GM21576 (cell line): ENCODE measurements around the gene ATP10B.
"Not testable (repeated sequence)": the region's sequence is repeated elsewhere in the genome, so short reads cannot be mapped to it uniquely, and the experiment has no call there.

Experiments
- ATAC-seq: cut with Tn5 transposase; IDR thresholded peaks from one replicate; pipeline ENCODE4 v1.9.1; 2021; ENCODE audit warnings: mild to moderate bottlenecking, moderate library complexity; ENCODE audit not compliant: unreplicated experiment

The ATP10B gene

DNA sequence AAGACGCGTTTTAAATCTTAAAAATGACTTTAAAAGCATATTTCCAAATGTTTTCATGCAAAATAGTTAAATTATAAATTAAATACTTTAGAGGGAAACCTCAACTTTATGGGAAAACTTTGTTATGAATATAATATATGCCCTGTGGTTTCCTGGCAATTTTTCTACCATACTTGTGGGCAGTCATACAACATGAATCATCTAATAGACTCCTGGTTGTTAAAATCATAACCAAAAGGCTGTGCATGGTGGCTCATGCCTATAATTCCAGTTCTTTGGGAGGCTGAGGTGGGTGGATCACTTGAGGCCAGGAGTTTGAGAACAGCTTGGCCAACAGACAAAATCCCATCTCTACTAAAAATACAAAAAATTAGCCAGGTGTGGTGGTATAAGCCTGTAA lies 18.2 kb downstream of the ATP10B start:
- no peak for ATAC-seq

GRCh38 chr5:160831801-160832200 lies 20.2 kb downstream of the ATP10B start:
- ATAC-seq = no peak

GRCh38 chr5:160824301-160825001 lies 27.6 kb downstream of the ATP10B start:
- no peak for ATAC-seq

DNA sequence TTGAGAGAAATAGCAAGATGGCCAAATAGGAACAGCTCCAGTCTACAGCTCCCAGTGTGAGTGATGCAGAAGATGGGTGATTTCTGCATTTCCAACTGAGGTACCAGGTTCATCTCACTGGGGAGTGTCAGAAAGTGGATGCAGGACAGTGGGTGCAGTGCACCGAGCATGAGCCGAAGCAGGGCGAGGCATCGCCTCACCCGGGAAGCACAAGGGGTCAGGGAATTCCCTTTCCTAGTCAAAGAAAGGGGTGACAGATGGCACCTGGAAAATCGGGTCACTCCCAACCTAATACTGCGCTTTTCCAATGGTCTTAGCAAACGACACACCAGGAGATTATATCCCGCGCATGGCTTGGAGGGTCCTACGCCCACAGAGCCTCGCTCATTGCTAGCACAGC lies 39.0 kb downstream of the ATP10B start:
- not testable (repeated sequence) for ATAC-seq

- no peak for ATAC-seq
Observed at GRCh38 chr5:160805376-160805775, 46.6 kb downstream of the ATP10B start.

GRCh38 chr5:160802592-160802991 lies 49.4 kb downstream of the ATP10B start:
- ATAC-seq = no peak

DNA sequence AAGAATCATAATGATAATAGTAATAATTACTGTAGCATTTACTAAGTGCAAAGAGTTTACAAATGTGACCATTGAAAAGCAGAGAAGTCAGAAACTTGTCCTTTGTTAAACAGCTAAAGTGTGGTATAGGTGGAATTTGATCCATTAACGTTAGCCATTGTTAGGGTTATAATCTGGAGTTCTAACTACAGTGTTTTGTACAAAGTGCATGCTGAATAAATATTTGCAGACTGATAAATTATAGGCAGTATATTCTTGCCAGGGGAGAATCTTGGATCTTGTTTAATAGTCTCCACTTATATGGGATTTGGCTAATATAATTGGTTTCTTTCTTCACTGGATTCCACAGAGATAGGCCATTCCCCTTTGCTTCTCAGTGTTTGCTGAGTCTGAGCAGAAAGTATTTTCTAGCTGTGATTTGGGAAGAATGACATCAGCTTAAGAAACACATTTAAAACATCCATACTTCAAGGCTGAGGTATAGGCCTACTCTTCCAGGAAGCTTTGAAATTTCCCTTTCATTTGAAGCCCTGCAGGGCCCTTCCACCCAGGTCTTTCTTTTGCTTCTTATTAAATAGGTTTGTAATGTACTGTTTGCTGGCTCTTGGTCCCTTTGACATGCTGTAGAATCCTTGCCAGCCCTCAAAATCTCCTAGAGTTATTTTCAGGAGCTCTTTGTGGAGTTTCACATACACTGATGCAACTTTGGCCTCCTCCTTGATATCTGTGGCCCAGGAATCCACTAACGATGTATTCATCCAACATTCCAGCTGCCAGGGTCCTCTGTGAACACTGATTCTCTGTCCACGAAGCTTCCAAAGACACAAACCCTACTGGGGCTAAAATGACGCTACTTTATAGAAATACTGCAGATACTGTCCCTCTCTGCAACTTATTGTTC lies 51.4 kb downstream of the ATP10B start:
- ATAC-seq = no peak

DNA sequence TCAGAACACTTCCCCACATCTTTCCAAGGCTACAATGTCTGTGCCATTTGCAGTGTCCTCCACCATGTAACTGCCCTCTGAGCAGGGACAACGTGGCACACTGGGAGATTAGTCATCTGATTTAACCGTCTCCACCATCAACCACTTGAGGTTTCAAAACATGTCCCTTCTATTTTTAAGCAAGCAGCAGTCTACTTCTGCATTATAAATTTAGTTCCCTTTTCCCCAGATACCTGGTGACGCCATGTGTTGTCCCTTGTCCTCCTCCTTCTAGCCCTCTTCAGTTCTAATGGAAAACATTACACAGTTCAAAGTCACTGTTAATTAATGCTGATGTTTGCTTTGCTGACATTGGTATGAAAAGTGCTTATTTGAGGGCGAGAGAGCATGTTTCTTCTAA lies 52.8 kb downstream of the ATP10B start:
- ATAC-seq = peak; percentile 65

- ATAC-seq = no peak
Observed at GRCh38 chr5:160797020-160797419, 55.0 kb downstream of the ATP10B start.

GRCh38 chr5:160793530-160793899 lies 58.5 kb downstream of the ATP10B start:
- no peak for ATAC-seq

DNA sequence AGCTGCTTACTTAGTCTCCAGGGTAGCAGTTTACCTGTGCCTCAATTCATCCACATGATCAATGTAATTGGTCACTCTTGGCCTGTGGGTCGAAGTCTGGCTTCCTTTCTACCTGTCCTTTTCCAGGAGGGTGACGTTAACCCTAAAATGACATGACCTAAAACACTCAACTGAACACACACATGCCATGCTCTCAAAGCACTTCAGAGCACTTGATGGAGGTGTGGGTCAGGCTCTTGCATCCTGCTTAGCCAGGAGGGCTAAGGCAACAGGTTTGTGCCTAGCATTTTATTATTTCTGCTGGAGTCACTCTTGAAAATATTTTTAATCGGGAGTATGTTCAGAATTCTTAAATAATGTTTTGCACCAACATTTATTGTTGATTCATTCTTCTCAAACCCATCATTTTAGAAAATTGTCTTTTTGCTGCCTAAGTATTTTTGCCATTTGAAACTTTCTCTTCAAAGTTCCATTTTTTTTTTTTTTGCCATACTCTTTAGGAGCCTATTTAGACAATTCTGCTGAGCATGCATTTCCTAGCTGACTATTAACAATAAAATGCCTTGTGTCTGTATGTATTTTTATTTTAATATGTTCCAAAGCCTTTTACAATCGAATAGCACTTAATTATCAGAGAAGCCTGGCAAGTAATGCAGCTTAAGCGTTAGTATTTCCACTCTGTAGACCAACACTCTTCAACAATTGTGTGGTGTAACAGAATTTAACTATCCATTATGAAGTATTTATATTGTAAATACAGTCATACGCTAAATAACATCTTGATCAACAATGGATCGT lies 59.1 kb downstream of the ATP10B start:
- no peak for ATAC-seq

DNA sequence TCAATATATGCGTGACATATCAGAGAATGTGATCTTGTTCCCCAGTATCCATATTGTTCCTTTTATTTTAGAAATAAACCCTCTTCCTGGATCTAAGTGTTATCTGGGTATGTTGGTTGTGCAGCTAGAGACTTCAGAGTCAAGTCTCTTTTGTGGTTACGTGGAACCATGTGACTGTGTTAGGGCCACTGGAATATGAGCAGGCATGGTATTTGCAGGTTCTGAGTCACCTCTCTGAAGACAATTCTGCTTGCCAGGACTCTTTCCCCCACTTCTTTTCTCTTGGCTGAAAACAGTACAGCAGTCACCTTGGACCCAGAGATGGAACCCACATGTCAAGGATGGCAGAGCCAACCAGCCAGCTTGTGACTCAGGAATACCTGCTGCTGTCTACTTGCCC lies 59.7 kb downstream of the ATP10B start:
- ATAC-seq = no peak

GRCh38 chr5:160789219-160789859 lies 62.7 kb downstream of the ATP10B start:
- ATAC-seq = no peak

GRCh38 chr5:160788102-160788660 lies 63.8 kb downstream of the ATP10B start:
- ATAC-seq = no peak

- ATAC-seq = peak; percentile 64
Observed at GRCh38 chr5:160787240-160787639, 64.8 kb downstream of the ATP10B start.

- no peak for ATAC-seq
Observed at GRCh38 chr5:160774666-160775315, 77.2 kb downstream of the ATP10B start.

DNA sequence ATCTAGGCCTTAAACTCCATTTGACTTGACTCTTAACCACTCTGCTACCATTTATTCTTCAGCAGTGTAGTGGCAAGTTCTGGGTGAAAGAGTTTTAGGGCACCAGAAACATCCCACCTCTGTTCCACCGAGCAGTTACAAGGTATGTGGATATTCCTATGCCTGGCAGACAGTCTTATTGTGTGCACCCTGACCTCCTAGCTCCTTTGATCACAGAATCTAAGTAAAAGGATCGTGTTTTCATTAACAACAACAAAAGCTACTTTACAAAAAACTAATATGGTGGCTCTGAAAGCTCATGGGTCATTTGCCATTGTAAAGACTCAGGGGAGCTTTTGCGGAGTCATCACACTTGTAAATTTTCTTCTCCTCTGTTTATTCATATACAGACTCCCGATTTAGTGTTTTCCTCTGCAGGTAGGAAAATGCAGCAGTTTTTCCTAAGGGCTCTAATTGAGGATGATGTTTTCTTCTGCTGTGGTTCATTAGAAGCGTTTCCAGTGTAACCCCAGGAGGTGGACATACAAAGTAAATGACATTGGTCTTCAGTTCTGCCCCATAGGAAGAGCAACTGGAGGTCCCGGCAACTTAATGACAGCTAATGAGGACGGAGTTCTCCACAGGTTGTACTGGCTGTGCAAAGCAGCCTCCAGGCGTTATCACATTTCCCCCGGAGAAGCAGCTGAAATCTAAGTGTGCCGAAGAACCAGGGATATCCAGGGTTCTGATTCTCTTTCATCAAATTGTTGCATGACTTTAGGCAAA lies 78.2 kb downstream of the ATP10B start:
- no peak for ATAC-seq

- no peak for ATAC-seq
Observed at GRCh38 chr5:160772854-160773253, 79.2 kb downstream of the ATP10B start.

DNA sequence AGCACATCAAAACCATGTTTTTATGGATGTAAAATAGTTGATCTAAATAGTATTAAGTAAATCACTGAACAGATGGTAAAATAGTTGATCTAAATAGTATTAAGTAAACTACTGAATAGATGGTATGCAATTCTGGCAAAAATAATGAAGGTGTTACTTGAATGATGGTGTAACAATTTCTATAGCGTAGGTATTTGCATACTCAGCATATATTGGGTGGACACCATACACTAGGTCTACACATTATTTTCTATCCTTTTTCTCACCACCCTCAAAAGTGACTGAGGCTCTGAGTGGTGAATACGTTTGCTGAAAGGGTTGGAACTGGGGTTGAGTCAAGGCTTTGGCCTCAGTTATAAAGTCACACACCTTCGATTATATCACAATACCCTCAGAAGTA lies 81.3 kb downstream of the ATP10B start:
- ATAC-seq = no peak
